ENCODE results near the gene LATS2.
"Not testable (repeated sequence)": the region's sequence is repeated elsewhere in the genome, so short reads cannot be mapped to it uniquely, and the experiment has no call there.

Gene LATS2

DNA sequence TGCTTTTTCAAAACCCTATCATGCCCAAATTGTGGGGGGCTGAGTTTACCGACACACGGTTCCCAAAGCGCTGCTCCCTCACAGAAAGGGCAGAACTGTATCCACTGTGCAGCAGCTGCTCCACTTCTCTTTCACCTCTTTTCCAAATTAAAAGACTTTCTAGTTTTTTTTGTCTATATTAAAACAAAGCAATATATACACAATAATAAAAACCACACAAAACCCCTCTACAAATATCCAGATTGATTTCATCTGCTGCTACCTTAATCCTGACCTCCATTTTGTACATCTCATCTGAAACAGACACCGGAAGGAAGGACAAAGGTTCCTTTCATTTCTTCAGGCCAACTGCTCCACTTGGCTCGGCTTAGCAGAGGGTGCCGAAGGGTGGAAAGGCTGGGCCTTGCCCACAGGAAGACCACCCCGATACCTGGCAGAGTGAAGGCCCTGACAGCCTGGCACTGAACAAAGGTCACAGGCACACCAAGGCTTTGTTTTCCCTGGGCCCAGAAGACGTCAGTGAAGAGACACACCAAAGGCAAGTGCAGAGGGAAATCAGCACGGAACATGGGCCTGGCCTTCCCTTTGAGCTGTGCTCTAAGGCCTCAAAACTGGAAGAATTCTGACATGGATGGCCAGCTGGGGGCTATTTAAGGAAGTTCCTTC, 71.6 kb downstream of the LATS2 start:
- DNase-seq, result no peak

DNA sequence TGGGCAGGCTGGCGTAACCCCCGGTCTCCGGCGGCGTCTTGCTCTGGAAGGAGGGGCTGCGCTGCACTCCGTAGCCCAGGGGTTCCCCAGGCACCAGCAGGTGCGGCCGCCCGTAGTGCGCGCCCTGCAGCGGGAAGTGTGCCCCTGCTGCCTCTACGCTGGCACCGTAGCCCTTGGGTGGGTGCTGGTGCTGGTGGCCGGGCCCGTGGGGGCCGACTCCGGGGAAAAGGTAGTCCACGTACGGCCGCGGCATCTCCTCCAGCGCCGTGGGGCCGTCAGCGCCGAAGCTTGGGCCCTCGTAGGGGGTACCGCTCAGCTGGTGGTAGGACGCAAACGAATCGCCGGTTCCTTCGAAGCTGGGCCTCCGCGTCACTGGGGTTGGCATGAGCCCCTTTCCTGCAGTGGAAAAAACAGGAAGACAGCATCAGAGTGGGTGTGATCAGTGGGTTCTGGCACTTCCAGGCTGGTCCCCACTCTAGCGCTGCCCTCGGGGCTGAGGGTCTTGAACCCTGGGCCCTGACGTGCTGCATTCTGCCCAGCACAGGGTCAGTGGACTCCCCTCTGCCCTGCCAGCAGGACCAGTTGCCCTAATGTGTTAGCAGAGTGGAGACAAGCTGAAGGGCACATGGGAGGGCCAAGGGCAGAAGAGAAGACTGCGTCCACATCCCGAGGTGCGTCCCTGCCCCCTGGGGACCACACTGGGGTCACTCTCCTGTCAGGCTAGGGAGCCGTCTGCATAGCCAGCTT, 72.3 kb downstream of the LATS2 start:
- DNase-seq, result no peak

DNA sequence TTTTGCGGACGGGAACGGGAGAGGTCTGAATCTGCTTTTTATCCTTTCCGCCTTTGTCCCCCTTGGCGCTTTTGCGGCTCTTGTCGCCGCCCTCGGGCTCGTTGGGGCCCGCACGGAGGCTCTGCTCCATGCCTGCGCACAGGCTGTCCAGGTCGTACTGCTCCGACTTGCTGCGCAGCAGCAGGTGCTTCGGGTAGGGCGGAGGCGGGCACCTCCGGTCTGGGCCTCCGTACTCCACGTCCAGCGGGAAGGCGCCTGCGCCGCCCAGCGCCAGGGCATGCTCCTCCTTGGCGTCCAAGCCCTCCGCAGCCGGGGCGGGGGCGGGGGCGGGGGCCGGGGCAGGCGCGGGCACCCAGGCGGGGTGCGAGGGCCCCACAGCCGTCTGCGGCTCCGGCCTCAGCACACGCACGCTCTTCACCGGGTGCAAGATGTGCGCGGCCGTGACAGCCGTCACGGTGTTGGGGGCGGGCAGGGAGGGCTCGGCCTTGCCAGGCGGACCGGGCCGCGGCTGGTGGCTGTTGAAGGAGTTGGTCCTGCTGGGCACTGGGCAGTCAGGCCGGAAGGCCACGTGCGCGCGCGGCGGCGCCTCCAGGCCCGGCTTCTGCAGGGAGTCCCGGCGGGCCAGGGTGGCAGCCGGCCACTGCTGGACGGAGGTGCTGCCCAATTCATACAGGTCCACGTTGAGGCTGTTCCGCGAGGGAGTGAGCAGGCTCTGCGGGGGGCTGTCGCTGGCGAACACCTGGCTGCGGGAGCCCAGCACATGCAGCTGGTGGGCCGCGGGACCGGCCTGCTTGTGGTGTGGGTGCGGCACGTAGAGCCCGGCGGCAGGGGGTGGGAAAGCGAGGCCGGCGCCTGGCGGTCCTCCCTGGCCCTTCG, 73.1 kb downstream of the LATS2 start:
- DNase-seq, result no peak

DNA sequence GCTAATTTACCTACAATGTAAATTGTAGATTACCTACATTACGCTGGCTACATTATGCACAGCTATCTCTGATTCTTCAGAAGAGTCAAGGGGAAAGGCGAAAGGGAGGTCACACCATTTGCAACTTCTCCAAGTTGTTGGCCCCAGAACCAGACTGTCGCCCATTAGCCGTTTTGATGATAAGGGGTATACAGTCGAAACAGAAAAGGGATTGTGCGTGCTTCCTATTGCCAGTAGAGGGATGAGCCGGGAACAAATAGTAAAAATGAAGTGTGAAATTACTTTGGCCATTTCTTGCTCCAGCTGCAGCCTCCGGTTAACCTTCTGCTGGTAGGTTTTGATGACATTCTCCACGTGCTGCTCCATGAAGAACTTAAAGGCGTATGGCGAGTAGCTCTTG, 73.8 kb downstream of the LATS2 start:
- DNase-seq, result no peak

DNA sequence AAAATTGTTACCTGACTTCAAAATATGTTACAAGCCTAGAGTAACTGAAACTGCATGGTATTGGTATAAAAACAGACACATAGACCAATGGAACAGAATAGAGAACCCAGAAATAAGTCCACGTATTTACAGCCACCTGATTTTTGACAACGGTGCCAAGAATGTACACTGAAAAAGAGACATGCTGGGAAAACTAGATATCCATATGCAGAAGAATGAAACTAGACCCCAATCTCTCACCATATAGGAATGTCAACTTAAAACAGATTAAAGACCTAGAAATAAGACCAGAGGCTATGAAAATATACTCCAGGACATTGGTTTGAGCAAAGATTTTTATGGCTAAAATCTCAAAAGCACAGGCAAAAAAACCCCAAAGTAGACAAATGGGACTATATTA, 76.5 kb downstream of the LATS2 start:
- DNase-seq, result no peak

DNA sequence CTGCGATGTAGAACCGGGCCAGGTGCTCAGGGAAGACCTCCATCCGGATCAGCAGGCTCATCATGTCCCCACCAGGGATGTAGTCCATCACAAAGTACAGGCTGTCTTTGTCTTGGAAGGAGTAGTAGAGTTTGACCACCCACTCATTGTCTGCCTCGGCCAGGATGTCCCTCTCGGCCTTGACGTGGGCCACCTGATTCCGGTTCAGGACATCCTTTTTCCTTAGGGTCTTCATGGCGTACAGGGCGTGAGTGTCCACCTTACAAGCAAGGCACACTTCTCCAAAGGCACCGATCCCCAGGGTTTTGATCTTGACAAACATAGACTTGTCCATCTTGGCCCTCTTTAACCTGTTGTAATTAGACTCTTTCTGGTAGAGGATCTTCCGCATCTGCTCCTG, 78.0 kb downstream of the LATS2 start:
- DNase-seq, result no peak

DNA sequence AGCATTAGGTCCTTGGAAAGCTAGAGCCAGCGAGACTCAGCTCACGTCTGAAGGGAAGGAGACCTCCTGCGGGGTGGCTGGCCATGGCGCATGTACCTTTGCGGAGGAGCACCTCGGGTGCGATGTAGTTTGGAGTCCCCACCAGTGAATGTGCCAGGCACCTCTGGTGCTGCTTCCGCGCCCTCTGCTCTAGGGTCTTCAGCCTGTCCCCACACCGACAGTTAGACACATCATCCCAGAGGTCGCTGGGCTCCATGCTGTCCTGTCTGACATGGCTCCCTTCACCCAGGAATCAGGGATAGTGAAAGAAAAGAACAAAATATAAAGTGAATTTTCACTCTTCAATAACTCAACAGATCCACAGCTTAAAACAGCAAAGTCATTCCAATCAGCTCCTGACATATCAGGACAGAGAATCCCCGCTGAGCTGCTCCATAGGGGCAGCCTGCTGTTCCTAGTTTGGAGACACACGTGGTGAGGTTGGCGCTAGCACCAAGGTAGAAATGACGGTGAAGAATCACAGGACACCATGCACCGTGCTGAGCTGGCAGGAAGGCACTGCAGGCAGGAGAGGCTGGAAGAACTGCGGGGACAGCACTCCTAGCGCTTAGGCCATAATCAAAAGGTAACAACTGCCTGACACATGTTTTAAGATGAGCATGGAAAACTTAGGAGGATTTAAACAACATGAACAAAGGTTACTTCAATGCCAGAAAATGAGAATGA, 79.9 kb downstream of the LATS2 start:
- DNase-seq, result no peak

DNA sequence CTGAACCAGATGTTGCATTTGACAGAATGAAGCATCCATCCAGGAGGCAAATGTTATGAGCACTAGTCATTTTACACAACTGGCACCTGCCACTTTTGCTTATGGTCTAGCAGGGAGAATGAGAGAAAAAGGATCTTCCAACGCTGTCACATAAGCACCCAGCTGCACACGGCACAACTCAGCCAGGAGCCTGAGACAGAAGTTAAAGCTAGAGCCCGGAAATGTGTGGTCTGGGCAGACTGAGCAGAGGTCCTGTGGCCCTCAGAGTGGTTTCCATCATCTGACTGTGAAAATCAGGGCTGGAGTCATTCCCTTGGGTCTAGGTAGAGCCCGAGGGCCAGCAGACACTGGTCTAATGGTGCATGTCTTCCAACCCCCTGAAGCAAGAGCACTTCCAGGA, 80.5 kb downstream of the LATS2 start:
- DNase-seq, result no peak

DNA sequence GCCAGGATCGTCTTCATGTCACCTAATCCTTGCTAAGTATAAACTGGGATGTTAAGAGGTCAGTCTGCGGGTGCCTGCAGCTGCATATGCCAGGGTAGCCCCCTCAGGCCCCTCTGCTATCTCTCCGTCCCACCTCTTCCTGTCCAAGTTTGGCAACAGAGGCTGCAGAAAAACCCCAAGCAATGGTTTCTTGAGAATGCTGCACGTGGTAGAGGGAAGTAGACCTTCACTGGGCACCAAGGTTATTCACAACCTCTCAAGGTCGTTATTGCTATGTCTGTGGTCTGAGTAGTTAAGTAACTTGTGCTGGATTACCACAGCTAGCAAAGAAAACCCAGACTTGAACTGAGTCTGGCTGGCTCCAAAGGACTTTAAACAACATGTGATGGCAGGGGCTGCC, 81.0 kb downstream of the LATS2 start:
- no peak for DNase-seq

DNA sequence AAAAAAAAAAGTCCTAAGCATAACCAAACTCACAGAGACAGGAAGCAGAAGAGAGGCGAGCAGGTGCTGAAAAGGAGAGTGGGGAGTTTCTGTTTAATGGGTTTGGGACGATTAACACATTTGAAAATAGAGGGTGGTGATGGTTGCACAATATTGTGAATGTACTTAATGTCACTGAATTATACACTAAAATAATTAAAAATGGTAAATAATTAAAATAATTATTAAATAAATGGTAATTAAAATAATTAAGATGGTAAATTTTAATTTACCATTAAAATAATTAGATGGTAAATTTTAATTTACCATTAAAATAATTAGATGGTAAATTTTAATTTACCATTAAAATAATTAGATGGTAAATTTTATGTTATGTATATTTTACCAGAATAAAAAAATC, 84.0 kb downstream of the LATS2 start:
- DNase-seq, result no peak

DNA sequence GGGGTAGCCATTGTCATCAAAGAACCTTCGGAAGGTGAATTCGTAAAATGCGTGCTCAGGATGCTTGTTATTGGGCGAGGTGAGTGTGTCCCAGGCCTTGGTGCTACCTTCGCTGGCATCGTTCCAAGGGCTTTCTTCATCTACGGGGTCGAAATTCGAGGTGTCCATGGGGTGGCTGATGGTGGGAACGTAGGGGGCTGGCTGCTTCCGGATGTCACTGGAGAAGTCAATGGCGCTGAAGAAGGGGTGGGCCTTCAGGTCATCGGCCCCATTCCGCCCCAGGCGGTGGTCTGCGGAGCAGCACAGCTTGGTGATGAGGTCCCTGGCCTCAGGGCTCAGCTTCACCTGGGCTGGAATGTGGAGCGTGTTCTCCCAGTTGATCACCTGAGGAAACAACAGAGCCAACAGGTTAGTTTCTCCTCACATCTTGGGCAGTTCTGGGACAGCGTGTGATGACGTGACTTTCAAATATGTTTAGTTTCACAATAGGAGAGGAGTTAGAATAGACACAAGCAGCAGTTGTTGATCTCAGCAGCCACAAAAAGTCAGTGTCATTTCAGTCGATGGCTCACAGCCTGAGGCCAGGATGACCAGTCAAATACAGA, 86.3 kb downstream of the LATS2 start:
- DNase-seq, result no peak

DNA sequence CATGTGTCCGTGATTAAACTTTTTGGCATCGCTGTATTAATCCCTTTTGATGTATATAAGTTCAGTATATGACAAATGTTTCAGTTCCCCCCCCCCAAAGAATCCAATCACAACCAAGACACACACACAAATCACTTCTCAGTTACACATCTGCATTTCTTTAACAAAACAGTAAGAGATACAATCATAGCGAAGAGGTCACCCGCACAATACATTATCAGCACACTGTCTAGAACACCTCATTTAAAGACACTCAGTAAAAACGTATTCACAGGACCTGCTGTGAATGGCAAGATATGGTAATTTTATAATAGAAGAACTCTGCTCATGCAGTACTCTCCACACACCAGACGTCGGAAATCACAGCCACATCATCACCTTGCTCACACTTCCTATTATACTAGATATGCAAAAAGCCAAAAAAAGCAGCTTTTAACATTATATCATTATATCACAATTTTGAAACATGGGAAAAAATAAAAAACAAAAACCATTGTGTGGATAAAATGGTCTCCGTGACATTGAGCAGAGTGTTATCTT, 87.4 kb downstream of the LATS2 start:
- DNase-seq, result no peak

DNA sequence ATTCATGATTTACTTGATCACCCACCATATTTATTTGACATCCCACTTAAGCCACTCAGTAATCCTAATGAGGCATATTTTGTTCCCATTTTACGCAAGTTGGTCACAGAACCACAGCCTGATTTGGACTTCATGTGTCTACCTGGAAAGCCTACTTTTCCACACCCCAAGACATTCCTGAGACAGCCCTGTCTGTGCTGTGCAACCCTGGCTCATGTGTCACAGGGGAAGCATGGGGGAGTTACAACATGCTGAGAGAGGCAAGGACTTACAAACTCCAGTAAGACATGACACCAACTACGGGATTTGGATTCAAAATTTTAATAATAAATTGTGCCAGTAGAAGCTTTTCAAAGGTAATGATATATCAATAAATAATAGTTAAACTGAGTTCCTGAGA, 88.7 kb downstream of the LATS2 start:
- no peak for DNase-seq

DNA sequence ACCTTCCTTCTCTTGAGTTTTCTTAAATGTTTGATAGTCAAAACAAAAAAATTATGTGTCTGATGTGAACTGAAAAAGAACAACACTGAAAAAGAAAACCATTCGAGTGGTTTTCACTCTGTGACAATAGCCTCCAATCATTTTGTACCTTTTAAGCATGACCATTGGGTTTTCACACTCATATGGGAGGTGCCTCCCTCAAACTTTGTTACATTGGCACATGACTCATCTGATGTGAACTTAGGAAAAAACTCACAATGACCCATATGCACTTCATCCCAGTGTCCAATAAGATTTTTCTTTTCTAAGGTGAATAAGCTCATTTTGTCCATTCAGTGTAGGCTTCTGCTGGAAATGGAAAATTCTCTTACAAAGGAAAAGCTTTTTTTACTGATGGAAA, 92.2 kb downstream of the LATS2 start:
- DNase-seq, result no peak

DNA sequence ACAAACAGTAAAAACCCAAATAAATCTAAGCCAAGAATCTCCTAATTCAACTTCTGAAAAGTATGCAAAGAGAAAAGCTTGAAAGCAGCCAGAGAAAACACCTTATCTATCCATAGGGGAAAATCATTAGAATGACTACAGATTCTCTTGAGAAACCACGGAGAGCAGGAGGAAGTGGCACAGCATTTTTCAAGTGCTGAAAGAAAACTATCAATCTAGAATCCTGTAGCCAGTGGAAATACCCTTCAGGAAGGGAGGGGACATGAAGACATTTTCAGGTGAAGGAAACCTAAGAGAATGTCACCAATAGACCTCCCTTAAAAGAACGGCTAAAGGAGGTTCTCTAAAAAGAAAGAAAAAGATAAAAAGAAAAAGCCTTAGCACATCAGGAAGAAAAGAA, 92.6 kb downstream of the LATS2 start:
- DNase-seq, result no peak

DNA sequence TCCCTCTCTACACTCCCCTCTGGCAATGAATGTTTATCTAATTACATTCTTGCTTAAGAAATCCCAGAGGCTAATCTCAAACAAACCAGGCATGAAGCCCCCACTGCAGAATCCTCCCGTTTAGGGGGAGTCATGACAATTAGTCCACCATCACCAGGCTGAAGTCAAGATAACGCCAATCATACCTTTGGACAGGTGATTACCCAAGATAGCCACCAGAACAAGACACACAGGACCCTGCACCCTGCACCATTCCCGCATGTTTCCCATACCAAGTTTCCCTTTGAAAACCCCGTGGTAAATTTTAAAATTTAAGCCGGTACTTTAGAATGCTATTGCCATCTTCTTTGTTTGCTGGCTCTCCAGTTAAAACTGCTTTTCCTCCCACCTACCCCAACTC, 94.0 kb downstream of the LATS2 start:
- no peak for DNase-seq

DNA sequence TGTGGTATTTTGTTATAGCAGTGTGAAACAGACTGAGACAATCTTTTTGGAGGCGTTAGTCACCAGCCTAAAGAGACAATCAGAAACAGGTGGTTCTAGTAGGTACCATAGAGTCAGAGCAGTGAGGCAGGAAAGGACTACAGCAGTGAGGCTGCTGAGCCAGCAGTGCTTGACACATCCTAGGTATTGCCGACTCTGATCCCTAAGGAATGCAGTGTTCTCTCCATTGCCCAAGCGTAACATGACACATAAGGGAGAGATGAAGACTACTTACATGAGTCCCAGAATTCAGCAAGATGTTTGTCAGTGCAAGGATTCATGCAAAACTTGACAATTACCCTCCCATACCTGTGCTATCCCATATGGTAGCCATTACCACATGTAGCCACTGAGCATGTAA, 96.5 kb downstream of the LATS2 start:
- DNase-seq, result no peak

DNA sequence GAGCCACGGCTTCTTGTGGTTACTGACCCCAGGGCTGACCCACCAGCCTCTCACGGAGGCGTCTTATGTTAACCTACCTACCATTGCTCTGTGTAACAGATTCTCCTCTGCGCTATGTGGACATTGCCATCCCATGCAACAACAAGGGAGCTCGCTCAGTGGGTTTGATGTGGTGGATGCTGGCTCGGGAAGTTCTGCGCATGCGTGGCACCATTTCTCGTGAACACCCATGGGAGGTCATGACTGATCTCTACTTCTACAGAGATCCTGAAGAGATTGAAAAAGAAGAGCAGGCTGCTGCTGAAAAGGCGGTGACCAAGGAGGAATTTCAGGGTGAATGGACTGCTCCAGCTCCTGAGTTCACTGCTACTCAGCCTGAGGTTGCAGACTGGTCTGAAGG, 99.7 kb downstream of the LATS2 start:
- not testable (repeated sequence) for DNase-seq

DNA sequence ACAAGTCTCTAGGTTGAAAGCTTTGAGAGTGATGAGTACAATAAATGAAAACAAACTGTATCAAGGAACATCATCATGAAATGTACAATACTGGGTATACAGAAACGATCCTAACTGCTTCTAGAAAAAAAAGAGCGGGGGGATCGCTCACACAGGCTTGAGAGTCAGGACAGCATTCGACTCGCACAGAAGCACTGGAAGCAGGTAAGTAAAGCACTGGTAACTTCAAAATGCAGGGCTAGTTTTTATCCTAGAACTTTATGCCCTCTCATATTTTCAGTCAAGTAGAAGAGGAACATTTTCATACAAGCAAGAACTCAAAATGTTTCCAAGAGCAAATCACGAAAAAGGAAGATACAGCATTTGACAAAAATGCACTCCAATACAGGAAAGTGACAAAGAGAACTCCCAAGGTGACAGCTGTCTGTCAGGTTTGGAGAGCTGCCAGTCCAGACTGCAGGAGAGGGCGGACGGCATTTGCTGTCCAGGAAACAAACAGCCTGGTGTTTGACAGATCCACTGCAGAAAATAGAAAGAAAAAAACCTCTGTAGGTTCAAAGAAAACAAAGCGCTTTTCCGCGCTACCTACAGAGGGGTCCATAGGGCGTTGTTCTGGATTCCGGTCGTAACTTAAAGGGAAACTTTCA, 100.6 kb downstream of the LATS2 start:
- DNase-seq, result no peak

DNA sequence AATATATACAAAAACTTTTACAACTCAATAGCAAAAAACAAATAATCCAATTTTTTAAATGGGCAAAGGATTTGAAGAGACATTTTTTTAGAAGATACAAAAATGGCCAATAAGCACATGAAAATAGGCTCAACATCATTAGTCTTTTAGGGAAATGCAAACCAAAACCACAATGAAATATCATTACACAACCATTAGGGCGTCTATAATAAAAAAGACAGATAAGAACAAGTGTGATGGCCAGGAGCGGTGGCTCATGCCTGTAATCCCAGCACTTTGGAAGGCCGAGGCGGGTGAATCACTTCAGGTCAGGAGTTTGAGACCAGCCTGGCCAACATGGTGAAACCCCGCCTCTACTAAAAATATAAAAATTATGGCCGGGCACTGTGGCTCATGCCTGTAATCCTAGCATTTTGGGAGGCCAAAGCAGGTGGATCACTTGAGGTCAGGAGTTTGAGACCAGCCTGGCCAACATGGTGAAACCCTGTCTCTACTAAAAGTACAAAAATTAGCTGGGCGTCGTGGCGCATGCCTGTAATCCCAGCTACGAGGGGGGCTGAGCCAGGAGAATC, 104.3 kb downstream of the LATS2 start:
- DNase-seq, result not testable (repeated sequence)

DNA sequence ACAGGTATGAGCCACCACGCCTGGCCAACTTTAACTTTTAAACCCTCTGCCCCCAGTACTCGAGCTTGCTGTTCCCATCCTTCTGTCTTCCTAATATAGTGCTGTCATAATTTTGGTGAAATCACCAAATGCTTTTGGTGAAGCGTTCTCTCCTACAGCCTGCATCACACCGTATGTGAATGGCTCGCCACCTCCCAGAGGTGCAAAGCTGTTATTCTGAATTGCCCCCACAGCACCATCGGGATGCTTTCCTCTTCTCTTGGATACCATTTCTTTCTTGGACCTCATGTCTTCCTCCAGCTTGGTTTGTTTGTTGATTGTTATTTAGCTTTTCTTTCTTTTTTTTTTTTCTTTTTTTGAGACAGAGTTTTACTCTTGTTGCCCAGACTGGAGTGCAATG, 105.9 kb downstream of the LATS2 start:
- no peak for DNase-seq
